Measurements from ENCODE around the gene GLMN.

DNA sequence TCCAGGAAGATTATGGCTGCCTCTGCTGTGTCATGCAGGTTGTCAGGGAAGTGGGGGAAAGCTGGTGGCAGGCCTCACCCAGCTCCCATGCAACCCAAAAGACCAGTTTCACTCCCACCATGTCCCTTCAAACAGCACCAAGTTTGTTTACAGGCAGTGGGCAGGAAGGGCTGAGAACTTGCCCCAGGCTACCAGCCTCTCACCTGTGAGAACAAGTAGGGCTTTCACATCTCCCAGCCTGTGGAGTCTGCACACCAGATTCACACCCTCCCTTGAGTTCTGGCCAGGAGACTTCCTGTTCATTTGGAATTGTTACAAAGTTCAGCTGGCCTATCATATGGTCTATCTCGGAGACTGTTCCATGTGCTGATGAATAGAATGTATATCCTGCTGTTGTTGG lies 27.9 kb upstream of the GLMN start:
- TF ChIP-seq, protein P1, sequence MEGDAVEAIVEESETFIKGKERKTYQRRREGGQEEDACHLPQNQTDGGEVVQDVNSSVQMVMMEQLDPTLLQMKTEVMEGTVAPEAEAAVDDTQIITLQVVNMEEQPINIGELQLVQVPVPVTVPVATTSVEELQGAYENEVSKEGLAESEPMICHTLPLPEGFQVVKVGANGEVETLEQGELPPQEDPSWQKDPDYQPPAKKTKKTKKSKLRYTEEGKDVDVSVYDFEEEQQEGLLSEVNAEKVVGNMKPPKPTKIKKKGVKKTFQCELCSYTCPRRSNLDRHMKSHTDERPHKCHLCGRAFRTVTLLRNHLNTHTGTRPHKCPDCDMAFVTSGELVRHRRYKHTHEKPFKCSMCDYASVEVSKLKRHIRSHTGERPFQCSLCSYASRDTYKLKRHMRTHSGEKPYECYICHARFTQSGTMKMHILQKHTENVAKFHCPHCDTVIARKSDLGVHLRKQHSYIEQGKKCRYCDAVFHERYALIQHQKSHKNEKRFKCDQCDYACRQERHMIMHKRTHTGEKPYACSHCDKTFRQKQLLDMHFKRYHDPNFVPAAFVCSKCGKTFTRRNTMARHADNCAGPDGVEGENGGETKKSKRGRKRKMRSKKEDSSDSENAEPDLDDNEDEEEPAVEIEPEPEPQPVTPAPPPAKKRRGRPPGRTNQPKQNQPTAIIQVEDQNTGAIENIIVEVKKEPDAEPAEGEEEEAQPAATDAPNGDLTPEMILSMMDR (IDR thresholded peaks at IDR 0.05), result no peak
- TF ChIP-seq POLR2A (IDR thresholded peaks at IDR 0.05) (no peak), POLR2AphosphoS5 (IDR thresholded peaks at IDR 0.05) (no peak)

Measured in stomach (tissue), 4 donors.